Neural progenitor cell (in vitro differentiated cells): ENCODE results near the gene IQCH. TPM values are rescaled to one million over a fixed set of nuclear protein-coding genes. Genes with fewer than 3 reads are reported as not detected.
"Not testable (repeated sequence)": the region's sequence is repeated elsewhere in the genome, so short reads cannot be mapped to it uniquely, and the experiment has no call there.

ENCODE experiments used
- DNase-seq: peaks from one replicate; pipeline ENCODE4 v3.0.0-alpha.2; 2016; ENCODE audit warnings: low spot score
- H2AFZ ChIP-seq: fragments of 200-600 bp; sonication (generic); replicated peaks from 2 replicates; pipeline ENCODE4 v1.6.1; 2016; ENCODE audit warnings: antibody characterized with exemption
- H3F3A ChIP-seq: fragments of 200-600 bp; sonication (generic); 2 replicates; pipeline ENCODE4 v1.6.1; 2016; ENCODE audit warnings: antibody characterized with exemption, low read depth
- H3K27ac ChIP-seq: fragments of 200-600 bp; sonication (generic); 2 replicates; pipeline ENCODE4 v1.5.1; 2016; ENCODE audit warnings: mild to moderate bottlenecking
- H3K27me3 ChIP-seq: fragments of 200-600 bp; sonication (generic); 2 replicates; pipeline ENCODE4 v1.6.1; 2016; ENCODE audit warnings: mild to moderate bottlenecking, moderate library complexity
- H3K36me3 ChIP-seq: fragments of 200-600 bp; sonication (generic); 2 replicates; pipeline ENCODE4 v1.5.1; 2016
- H3K4me1 ChIP-seq: fragments of 200-600 bp; sonication (generic); 2 replicates; pipeline ENCODE4 v1.6.1; 2016; ENCODE audit warnings: mixed run types
- H3K4me2 ChIP-seq: fragments of 200-600 bp; sonication (generic); 2 replicates; pipeline ENCODE4 v1.6.1; 2016
- H3K4me3 ChIP-seq: fragments of 200-600 bp; sonication (generic); 2 replicates; pipeline ENCODE4 v1.5.1; 2016
- H3K79me2 ChIP-seq: fragments of 200-600 bp; sonication (generic); 2 replicates; pipeline ENCODE4 v1.6.1; 2016; ENCODE audit warnings: low read depth
- H3K9ac ChIP-seq: fragments of 200-600 bp; sonication (generic); 2 replicates; pipeline ENCODE4 v1.6.1; 2016
- H3K9me3 ChIP-seq: fragments of 200-600 bp; sonication (generic); 2 replicates; pipeline ENCODE4 v1.5.1; 2016; ENCODE audit warnings: low read depth
- H4K20me1 ChIP-seq: fragments of 200-600 bp; sonication (generic); 2 replicates; pipeline ENCODE4 v1.6.1; 2016; ENCODE audit warnings: low read depth
- H3K27ac Mint-ChIP-seq: 3 replicates; pipeline ENCODE4 v1.8.0; 2021; ENCODE audit warnings: mixed read lengths
- H3K27me3 Mint-ChIP-seq: 2 replicates; pipeline ENCODE4 v1.8.0; 2022; ENCODE audit warnings: low read depth, mild to moderate bottlenecking, inconsistent platforms, moderate library complexity, mixed read lengths; ENCODE audit not compliant: insufficient read depth
- H3K36me3 Mint-ChIP-seq: 3 replicates; pipeline ENCODE4 v1.8.0; 2021; ENCODE audit warnings: mixed read lengths
- H3K4me1 Mint-ChIP-seq: 3 replicates; pipeline ENCODE4 v1.8.0; 2021; ENCODE audit warnings: mixed read lengths
- H3K4me3 Mint-ChIP-seq: 3 replicates; pipeline ENCODE4 v1.8.0; 2021; ENCODE audit warnings: mild to moderate bottlenecking, moderate library complexity, mixed read lengths
- H3K9me3 Mint-ChIP-seq: 3 replicates; pipeline ENCODE4 v1.8.0; 2020; ENCODE audit warnings: mixed read lengths
- CTCF ChIP-seq: fragments of 200-600 bp; sonication (generic); IDR thresholded peaks from 2 replicates; pipeline ENCODE4 v1.5.1; 2017; ENCODE audit warnings: antibody characterized with exemption, mild to moderate bottlenecking
- EZH2 ChIP-seq: fragments of 200-600 bp; sonication (generic); IDR thresholded peaks from 2 replicates; pipeline ENCODE4 v1.6.1; 2017; ENCODE audit warnings: antibody characterized with exemption, mild to moderate bottlenecking, moderate library complexity
- EZH2phosphoT487 ChIP-seq: fragments of 200-600 bp; sonication (generic); IDR thresholded peaks from 2 replicates; pipeline ENCODE4 v1.6.1; 2017; ENCODE audit warnings: antibody characterized with exemption
- total RNA-seq: library from RNA; depleted of rRNA; stranded (reverse); fragments of >200 nt; gene quantifications from 2 replicates; pipeline ENCODE4 v1.2.3, GENCODE V29; 2015; ENCODE audit warnings: low replicate concordance

Gene IQCH
- total RNA-seq, 1 donor from 2014 or later = 21.0 TPM

GRCh38 chr15:67244971-67245478, 9.6 kb upstream of the IQCH start:
- Mint-ChIP-seq H3K27ac (no peak overlapping the region), H3K9me3 (peaks cover 5% of the 10 kb centered on the region), H3K4me1 (peaks cover 11% of the 10 kb centered on the region), H3K4me3 (no peak overlapping the region), H3K36me3 (peaks cover 18% of the 10 kb centered on the region), H3K27me3 (no peaks in the 10 kb centered on the region)
- Histone ChIP-seq H4K20me1 (peaks cover 18% of the 10 kb centered on the region), H3K9ac (no peak overlapping the region), H3K27ac (no peak overlapping the region), H3K9me3 (no peaks in the 10 kb centered on the region), H3K4me3 (no peak overlapping the region), H2AFZ (no peak overlapping the region), H3F3A (peaks cover 7% of the 10 kb centered on the region), H3K79me2 (peaks cover 88% of the 10 kb centered on the region), H3K4me2 (no peak overlapping the region), H3K4me1 (peaks cover 22% of the 10 kb centered on the region), H3K27me3 (no peaks in the 10 kb centered on the region), H3K36me3 (no peaks in the 10 kb centered on the region)
- DNase-seq = no peak
- TF ChIP-seq EZH2 (no peak), CTCF (no peak)

GRCh38 chr15:67246606-67247005, 8.0 kb upstream of the IQCH start:
- H3K9me3 ChIP-seq, H3K36me3 ChIP-seq: not testable (repeated sequence)
- H3K79me2 ChIP-seq = peaks cover 96% of the 10 kb centered on the region

GRCh38 chr15:67248011-67248505, 6.5 kb upstream of the IQCH start:
- Histone ChIP-seq H3K79me2 (peaks cover 100% of the 10 kb centered on the region), H3K36me3 (no peaks in the 10 kb centered on the region), H3K9ac (no peak overlapping the region), H4K20me1 (peaks cover 2% of the 10 kb centered on the region), H3F3A (no peaks in the 10 kb centered on the region), H3K4me2 (no peak overlapping the region), H2AFZ (no peak overlapping the region), H3K27me3 (no peaks in the 10 kb centered on the region), H3K4me3 (no peak overlapping the region), H3K27ac (no peak overlapping the region), H3K9me3 (no peaks in the 10 kb centered on the region), H3K4me1 (peaks cover 7% of the 10 kb centered on the region)
- Mint-ChIP-seq H3K27ac (no peak overlapping the region), H3K4me1 (peaks cover 9% of the 10 kb centered on the region), H3K4me3 (no peak overlapping the region), H3K9me3 (peaks cover 5% of the 10 kb centered on the region), H3K36me3 (peaks cover 18% of the 10 kb centered on the region), H3K27me3 (no peaks in the 10 kb centered on the region)
- TF ChIP-seq EZH2 (no peak), EZH2phosphoT487 (no peak), CTCF (no peak)
- no peak for DNase-seq

More at GRCh38 chr15:67246606-67247005, 8.0 kb upstream of the IQCH start:
- not testable (repeated sequence) for H3K27me3 Mint-ChIP-seq, H3K9ac ChIP-seq, H3K4me1 Mint-ChIP-seq, H3K4me2 ChIP-seq, H3K27me3 ChIP-seq, H3K27ac Mint-ChIP-seq, H2AFZ ChIP-seq, H4K20me1 ChIP-seq, H3K4me3 Mint-ChIP-seq, H3K27ac ChIP-seq, H3K4me3 ChIP-seq, H3K9me3 Mint-ChIP-seq, H3F3A ChIP-seq, DNase-seq
- H3K36me3 Mint-ChIP-seq = peaks cover 18% of the 10 kb centered on the region
- peaks cover 16% of the 10 kb centered on the region for H3K4me1 ChIP-seq

- peaks cover under 1% of the 10 kb centered on the region for H3F3A ChIP-seq
- H3K36me3 ChIP-seq = no peaks in the 10 kb centered on the region
- peaks cover 15% of the 10 kb centered on the region for H3K36me3 Mint-ChIP-seq
- peaks cover 16% of the 10 kb centered on the region for H3K4me1 Mint-ChIP-seq
- no peaks in the 10 kb centered on the region for H3K27me3 ChIP-seq
- peaks cover 5% of the 10 kb centered on the region for H3K27me3 Mint-ChIP-seq
- peaks cover 6% of the 10 kb centered on the region for H4K20me1 ChIP-seq
- H3K27ac Mint-ChIP-seq = no peak overlapping the region
- H3K79me2 ChIP-seq = peaks cover 95% of the 10 kb centered on the region
- H3K9me3 Mint-ChIP-seq = peaks cover 5% of the 10 kb centered on the region
- TF ChIP-seq CTCF (no peak), EZH2phosphoT487 (no peak), EZH2 (no peak)
- peaks cover 9% of the 10 kb centered on the region for H3K4me1 ChIP-seq
- no peak overlapping the region for H3K4me3 Mint-ChIP-seq
- DNase-seq = no peak
- H3K9me3 ChIP-seq = no peaks in the 10 kb centered on the region
- H2AFZ ChIP-seq = no peak overlapping the region
- H3K9ac ChIP-seq = no peak overlapping the region
- no peak overlapping the region for H3K27ac ChIP-seq
- no peak overlapping the region for H3K4me3 ChIP-seq
- H3K4me2 ChIP-seq = no peak overlapping the region
Measured at GRCh38 chr15:67249830-67250229, 4.8 kb upstream of the IQCH start.
